Measurements from ENCODE around the gene STMN3.
"Not testable (repeated sequence)": the region's sequence is repeated elsewhere in the genome, so short reads cannot be mapped to it uniquely, and the experiment has no call there.

The STMN3 gene

DNA sequence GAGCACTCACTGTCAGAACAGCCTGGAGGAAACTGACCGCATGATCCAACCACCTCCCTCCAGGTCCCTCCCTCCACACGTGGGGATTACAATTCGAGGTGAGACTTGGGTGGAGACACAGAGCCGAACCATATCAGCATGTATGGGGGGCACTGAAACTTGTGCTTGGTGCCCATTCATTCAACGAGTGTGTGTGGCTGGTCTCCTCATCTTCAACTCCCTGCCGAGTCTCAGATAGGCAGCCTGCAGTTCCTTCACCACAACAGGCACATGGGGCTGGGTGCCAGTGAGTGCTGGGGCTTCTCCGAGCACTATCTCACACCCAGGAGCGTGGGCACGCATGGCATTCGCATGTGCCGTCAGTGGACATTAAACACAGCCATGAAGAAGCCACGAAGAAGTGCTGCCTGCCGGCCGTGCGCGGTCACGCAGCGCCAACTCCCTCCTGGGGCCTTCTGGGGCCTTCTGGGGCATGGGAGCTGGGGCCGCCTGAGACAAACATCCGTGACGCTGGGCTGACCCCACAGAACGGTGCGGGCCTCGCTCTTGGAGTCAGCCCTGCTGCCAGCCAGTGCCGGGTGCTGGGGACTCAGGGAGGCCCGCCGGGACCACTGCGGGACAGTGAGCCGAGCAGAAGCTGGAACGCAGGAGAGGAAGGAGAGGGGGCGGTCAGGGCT lies 4.2 kb upstream of the STMN3 start:
- DNase-seq (ENCODE audit: low read depth) = no peak

GRCh38 chr20:63656451-63656850 lies 3.2 kb upstream of the STMN3 start:
- no peak for DNase-seq (ENCODE audit: low read depth)

GRCh38 chr20:63655249-63655648 lies 2.0 kb upstream of the STMN3 start:
- no peak for DNase-seq (ENCODE audit: low read depth)

DNA sequence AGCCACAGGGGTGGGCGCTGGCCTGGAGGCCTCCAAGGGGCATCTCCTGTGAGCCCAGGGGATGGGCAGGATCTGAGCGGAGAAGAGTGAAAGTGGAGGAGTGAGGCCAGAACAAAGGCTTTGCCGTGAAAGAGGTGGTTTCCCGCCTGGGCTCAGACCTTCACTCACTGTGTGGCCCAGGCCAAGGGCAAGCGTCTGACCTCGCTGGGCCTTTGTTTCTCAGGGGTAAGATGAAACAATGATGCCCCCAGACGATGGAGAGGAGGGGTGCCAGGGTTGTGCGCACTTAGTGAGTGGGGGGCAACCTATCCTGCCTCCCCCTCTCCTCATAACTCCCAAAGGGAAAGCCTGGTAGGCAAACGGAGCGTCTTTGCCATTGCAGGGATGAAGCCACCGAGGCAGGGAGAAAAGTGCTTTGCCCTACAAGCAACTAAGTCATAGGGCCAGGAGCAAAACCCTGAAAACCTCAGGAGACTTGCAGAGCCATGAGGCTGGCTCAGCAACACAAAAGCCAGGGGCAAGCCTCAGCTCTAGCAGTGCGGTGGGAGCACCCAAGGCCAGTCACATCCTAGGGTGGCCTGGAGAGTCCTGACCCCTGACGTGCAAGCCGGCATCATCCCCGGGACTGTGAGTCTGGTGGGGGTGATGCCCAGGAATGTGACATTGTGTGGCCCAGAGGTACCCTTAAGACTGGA lies 897 bp upstream of the STMN3 start:
- DNase-seq (ENCODE audit: low read depth) = no peak

DNA sequence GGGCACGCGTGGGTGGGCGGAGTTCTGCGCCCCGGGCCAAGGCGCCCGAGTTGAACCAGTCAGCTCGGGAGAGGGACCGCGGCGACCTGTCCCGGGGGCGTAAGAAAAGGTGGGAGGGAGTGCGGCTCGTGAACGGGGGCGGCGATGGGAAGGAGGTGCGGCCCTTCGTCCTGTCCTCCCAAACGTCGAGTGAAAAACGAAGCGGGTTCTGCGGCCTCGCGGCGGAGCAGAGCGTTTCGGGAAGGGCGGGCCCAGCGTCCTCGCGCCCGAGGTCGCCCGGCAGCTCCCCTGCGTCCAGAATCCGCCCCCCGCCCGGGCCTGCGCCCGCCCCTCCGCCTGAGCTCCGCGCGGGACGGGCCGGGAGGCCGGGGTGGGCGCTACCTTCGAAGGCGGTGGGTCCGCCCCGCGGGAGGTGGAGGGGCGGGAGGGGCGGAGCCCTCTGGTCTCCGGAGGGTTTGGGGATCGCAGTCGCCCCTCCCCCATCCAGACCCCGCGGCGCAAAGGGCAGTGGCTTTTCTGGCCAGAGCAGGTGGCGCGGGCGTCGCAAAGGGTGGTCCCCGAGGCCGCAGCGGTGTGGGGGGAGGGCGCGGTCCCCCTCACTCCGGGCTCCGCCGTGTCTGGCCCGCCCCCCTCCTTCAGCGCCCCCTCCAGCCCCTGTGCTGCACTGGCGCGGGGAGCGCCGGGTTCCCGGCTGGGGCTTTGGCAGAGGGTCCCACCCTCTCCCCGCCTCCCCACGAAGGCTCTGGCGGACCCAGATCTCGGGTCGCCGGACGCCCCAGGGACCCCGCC lies 838 bp downstream of the STMN3 start:
- no peak for DNase-seq (ENCODE audit: low read depth)

- no peak for DNase-seq (ENCODE audit: low read depth)
Measured at GRCh38 chr20:63651942-63652191, 1.4 kb downstream of the STMN3 start.

DNA sequence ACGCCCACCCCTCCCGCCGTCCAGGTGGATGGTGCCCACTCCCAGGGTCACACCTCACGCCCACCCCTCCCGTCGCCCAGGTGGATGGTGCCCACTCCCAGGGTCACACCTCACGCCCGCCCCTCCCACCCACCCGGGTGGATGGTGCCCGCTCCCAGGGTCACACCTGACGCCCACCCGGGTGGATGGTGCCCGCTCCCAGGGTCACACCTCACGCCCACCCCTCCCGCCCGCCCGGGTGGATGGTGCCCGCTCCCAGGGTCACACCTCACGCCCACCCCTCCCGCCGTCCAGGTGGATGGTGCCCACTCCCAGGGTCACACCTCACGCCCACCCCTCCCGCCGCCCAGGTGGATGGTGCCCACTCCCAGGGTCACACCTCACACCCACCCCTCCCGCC lies 2.7 kb downstream of the STMN3 start:
- DNase-seq (ENCODE audit: low read depth) = not testable (repeated sequence)

GRCh38 chr20:63648895-63649589 lies 4.2 kb downstream of the STMN3 start:
- DNase-seq (ENCODE audit: low read depth) = no peak

DNA sequence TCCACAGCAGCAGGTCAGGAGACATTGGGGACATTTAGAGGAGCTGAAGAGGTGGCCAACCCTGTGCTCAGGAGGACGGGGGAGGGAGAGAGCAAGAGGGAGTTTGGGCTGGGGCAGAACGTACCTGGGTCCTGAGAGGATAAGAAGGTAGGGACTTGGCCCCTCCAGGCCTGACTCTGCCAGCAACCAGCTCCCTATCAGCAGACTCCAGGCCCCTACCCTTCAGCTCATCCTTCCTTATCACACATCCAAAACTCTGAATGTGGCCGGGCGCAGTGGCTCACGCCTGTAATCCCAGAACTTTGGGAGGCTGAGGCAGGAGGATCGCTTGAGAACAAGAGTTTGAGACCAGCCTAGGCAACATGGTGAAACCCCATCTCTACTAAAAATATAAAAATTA lies 5.0 kb downstream of the STMN3 start:
- DNase-seq (ENCODE audit: low read depth) = no peak

- DNase-seq (ENCODE audit: low read depth) = no peak
Measured at GRCh38 chr20:63645218-63645617, 8.0 kb downstream of the STMN3 start.

DNA sequence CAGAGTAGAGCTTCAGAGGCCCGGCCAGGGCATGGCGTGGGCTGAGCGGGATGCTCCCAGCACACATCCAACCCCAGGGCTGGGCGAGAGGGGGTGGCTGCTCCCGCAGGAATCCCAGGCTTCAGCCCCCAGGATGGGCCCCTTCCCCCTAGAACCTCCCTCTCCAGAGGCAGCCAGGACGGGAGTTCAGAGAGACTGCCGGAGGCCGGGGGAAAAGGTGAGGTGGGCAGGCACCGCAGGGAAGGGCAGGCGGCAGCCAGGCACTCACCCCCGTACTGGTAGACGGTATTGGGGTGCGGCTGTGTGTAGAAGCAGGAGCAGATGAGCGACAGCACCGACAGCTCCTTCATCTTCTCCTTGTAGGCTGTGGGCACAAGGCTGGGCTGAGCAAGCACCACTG lies 9.3 kb downstream of the STMN3 start:
- no peak for DNase-seq (ENCODE audit: low read depth)

- DNase-seq (ENCODE audit: low read depth) = no peak
Measured at GRCh38 chr20:63643499-63643898, 9.7 kb downstream of the STMN3 start.

- DNase-seq (ENCODE audit: low read depth) = no peak
Measured at GRCh38 chr20:63642527-63643247, 10.5 kb downstream of the STMN3 start.

GRCh38 chr20:63641792-63642523 lies 11.3 kb downstream of the STMN3 start:
- DNase-seq (ENCODE audit: low read depth) = peak; percentile 96

DNA sequence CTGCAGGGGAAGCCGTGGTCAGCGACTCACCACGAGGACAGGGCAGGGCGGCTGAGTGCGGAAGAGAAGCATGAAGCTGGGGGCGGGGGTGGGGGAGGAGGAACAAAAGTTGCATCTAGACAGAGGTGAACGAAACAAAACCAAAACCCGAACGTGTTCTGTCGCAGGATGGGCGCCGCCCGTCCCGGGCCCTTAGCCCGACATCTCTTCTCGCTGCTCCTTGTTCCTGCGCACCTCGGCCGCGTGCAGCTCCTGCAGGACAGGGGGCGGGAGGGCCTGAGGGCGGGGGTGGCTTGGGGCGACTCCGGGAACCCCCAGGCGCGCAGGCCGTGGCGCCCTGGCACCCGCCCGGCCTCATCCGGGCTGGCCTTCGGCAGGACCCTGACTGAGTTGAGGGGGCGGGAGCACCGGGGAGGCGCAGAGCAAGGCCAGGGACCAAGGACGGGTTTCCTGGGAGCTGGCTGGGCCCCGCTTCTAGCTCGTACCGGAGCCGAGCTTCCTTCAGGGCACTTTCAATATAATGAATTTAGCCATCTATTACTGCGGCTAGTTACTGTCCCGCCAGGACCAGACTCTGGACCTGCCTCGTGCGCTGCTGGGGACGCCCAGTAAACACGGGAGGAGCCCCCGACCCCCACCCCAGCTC lies 12.0 kb downstream of the STMN3 start:
- no peak for DNase-seq (ENCODE audit: low read depth)

- not testable (repeated sequence) for DNase-seq (ENCODE audit: low read depth)
Measured at GRCh38 chr20:63640686-63641085, 12.5 kb downstream of the STMN3 start.

GRCh38 chr20:63640086-63640485 lies 13.1 kb downstream of the STMN3 start:
- DNase-seq (ENCODE audit: low read depth) = no peak

GRCh38 chr20:63639093-63639975 lies 13.9 kb downstream of the STMN3 start:
- DNase-seq (ENCODE audit: low read depth) = peak; percentile 64

- DNase-seq (ENCODE audit: low read depth) = no peak
Measured at GRCh38 chr20:63636752-63637628, 16.2 kb downstream of the STMN3 start.

Measured in activated T-cell treated with anti-CD3 and anti-CD28 coated beads for 48 hours (primary cell).